Measurements from ENCODE around the gene NEMP2.

Gene NEMP2

DNA sequence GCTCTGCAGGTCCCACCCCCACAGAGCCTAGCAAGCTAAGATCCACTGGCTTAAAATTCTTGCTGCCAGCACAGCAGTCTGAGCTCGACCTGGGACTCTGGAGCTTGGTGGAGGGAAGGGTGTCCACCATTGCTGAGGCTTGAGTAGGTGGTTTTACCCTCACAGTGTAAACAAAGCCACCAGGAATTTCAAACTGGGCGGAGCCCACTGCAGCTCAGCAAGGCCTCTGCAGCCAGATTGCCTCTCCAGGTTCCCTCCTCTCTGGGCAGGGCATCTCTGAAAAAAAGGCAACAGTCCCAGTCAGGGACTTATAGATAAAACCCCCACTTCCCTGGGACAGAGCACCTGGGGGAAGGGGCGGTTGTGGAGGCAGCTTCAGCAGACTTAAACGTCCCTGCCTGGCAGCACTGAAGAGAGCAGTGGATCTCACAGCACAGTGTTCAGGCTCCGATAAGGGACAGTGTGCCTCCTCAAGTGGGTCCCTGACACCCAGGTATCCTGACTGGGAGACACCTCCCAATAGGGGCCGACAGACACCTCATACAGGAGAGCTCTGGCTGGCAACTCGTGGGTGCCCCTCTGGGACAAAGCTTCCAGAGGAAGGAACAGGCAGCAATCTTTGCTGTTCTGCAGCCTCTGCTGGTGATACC, 20.0 kb upstream of the NEMP2 start:
- no peak for DNase-seq (ENCODE audit: low read depth in 2 of 2)

- DNase-seq (ENCODE audit: low read depth in 2 of 2), result no peak
These were observed 18.7 kb upstream of the NEMP2 start for GRCh38 chr2:190553254-190553653.

DNA sequence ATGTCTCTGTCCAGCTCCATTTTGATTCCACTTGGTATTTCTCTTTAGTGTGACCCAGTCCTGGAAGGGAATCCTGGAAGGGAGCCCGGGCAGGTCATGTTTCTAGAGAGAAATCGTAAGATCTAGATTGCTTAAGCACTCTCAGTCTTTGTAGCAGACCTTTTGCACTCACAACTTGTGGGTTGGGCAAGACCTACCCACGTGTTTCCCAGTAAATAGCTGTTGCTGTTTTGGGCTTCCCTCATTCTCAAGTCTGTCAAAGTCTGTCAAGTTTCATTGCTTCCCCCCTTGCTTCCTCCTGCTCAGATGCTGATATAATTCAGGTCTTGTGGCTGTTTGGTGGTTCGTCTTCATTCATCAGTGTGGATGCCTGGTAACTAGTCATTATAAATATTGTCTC, 17.4 kb upstream of the NEMP2 start:
- no peak for DNase-seq (ENCODE audit: low read depth in 2 of 2)

- no peak for DNase-seq (ENCODE audit: low read depth in 2 of 2)
These were observed 15.6 kb upstream of the NEMP2 start for GRCh38 chr2:190550137-190550536.

DNA sequence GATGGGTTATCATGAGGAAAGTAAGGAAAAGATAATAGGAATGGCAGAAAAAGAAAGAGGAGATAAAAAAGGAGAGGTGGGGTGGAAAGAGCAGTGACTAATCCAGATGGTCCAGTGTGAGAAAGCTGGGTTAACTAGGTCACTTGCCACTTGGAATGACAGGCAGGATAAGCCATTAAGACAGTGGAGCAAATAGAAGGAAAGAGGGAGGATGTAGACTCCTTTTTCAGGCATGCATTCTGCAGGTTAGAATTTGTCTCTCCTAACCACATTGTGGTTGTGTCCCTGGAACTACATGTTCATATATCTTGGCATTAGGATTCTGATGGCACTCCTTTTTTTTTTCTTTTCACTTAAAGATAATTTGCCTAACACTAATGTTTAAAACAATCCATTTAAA, 13.4 kb upstream of the NEMP2 start:
- DNase-seq (ENCODE audit: low read depth in 2 of 2), result no peak

DNA sequence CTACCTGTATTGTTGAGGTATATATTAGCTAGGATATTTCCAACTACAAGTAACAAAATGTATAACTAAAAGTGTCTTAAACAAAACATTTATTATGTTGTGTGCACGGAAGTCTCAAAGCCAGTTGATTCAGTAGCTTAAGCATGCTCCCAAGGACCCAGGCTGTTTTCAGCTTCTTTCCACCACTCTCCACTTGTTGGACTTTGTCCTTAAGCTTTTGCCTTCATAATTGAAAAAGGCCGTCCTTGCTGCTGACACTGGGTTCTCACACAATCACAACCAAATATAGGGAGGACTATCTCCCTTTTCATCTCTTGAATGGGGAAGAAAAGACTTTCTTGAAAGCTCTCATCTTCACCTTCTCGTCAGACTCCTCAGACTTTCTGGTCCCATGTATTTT, 12.2 kb upstream of the NEMP2 start:
- no peak for DNase-seq (ENCODE audit: low read depth in 2 of 2)

DNA sequence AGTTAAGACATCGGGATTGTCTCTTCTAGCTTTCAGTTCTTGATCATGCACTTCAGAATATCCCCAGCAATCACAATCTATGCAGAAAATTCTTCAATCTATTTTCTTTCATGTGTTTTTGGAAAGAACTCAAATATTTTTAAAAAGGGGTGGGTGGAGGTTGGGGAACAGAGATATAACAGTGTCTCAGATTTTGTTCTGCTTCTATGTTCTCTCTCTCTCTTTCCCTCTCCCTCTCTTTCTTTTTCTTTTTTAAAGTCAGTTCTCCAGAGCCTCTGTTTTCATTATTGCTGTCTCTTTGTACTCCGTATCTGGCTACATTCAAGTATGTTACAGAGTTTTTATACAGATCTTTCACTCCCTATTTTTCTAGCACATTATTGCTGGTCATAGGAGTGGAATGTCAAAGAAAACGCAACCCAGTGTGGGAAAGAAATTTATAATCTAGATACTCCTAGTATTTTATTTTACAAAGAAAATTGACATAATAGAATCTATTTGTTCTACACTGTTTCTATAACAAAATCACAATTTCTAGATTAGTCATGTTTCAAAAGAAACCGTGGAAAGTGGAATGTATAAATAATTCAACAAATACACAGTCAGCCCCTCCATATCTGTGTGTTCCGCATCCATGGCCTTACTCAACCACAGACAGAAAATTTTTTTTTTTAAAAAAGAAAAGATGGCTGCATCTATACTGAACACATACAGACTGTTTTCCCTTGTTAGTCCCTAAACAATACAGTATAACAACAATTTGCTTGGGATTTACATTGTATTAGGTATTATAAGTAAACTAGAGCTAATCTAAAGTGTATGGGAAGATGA, 11.2 kb upstream of the NEMP2 start:
- no peak for DNase-seq (ENCODE audit: low read depth in 2 of 2)

- no peak for DNase-seq (ENCODE audit: low read depth in 2 of 2)
These were observed 10.6 kb upstream of the NEMP2 start for GRCh38 chr2:190545093-190545492.

GRCh38 chr2:190540048-190540447, 5.5 kb upstream of the NEMP2 start:
- no peak for DNase-seq (ENCODE audit: low read depth in 2 of 2)

DNA sequence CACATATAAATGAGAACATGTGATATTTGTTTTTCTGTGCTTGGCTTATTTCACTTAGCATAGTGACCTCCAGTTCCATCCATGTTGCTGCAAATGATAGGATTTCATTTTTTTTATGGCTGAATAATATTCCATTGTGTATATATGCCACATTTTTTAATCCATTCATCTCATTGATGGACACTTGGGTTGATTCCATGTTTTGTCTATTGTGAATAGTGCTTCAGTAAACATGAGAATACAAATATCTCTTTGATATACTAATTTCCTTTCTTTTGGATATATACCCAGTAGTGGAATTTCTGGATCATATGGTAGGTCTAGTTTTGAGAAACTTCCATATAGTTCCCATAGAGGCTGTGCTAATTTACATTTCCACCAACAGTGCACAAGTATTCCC, 3.7 kb upstream of the NEMP2 start:
- DNase-seq (ENCODE audit: low read depth in 2 of 2), result no peak

DNA sequence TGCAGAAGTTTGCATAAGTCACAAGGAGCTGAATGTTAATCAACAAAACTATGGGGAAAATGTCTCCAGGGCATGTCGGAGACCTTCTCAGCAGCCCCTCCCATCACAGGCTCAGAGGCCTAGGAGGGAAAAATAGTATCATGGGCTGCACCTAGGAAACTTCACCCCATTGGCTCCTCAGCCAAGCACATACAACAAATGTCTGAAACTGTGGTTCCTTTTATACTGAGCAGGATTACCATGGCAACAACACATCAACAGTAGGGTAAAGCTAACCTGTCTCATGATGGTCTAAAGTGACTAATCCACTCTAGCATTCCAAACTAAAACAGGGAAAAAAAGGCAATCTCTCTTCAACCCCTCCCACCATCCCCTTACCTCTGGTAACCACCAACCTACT, 3.2 kb upstream of the NEMP2 start:
- DNase-seq (ENCODE audit: low read depth in 2 of 2), result no peak

GRCh38 chr2:190535586-190535985, 1.1 kb upstream of the NEMP2 start:
- no peak for DNase-seq (ENCODE audit: low read depth in 2 of 2)

DNA sequence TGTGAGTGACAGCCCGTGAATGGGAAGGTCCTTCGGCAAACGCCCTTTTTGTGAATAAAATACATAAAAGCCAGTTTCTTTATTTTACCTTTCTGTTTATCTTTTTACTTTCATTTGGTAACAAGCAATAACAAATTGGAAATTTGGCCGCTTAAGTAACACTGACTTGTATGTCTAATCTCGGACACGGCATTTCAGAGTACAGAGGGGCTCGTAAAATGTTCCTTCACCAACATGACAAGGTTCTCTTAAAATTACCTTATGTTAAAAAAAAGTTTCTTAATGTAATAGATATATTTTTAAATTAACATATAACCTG, 558 bp upstream of the NEMP2 start:
- DNase-seq (ENCODE audit: low read depth in 2 of 2), result no peak

DNA sequence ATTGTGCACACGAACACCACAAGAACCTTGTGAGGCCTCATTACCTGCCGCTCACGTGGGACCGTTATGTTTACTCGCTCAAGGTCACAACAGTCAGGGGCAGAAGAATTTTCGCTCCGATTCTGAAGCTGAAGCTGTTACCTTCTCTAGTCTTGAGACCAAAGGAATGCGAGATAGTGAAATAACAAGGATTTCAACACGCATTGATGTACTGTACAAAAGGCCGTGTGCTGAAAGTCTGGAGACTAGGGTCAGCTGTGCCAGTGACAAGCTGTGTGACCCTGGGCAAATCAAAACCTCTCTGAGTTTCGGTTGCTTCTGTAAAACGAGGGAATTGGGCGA, 583 bp downstream of the NEMP2 start:
- peak in 1 of 2 donors; percentile 40 for DNase-seq (ENCODE audit: low read depth in 2 of 2)

- no peak for DNase-seq (ENCODE audit: low read depth in 2 of 2)
These were observed 1.2 kb downstream of the NEMP2 start for GRCh38 chr2:190533175-190533967.

DNA sequence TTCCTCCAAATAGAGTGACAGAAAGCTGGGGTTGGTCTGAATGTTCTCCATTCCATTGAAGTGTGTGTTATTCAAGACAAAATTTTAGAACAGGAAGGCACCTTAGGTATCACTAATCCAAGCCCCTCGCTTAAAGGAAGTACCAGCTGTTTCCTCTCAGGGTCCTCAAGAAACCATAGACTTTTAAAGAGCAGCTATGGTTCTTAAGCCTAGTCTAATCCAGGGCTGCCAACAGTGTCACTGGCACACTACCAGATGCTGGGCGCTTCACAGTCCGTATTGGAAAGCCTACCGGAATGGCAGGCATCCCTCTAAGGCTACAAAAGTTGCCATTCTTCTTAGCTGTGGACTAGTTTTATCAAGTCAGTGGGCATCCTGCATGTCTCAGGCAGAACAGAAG, 1.9 kb downstream of the NEMP2 start:
- no peak for DNase-seq (ENCODE audit: low read depth in 2 of 2)

- no peak for DNase-seq (ENCODE audit: low read depth in 2 of 2)
These were observed 4.1 kb downstream of the NEMP2 start for GRCh38 chr2:190530248-190530900.

DNA sequence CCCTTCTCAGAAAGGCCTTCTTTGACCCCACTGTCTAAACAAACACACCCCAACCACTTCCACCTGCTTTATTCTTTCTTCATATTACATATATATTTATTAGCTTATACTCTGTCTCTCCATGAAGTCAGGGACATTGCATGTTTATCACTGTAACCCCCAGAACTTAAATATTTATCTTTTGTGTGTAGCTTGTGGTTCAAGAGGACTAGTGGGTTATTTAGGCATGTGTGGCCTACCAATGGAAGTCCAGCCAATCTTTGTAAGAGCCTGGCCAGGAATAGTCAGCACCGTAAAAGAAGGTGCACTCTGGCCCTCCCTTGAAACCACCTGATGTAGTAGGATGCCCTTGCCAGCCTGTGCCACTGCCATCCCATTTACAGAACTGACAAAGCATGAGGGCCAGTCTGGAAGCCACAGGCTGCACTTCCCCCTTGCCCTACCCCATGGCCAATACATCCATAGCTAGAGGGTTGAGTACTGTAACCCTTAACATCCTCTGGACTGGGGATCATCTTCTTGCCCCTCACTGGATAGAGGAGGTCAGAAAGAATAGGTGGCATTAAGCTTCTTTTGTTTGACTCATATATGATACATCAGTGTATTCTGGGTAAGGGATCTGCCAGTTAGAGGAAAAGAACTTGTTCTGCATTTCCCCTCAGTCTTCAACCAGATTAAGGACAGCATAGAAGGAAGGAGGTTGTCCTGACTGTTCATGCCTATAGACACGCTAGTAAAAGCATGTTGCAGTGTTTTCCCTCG, 4.9 kb downstream of the NEMP2 start:
- no peak for DNase-seq (ENCODE audit: low read depth in 2 of 2)

DNA sequence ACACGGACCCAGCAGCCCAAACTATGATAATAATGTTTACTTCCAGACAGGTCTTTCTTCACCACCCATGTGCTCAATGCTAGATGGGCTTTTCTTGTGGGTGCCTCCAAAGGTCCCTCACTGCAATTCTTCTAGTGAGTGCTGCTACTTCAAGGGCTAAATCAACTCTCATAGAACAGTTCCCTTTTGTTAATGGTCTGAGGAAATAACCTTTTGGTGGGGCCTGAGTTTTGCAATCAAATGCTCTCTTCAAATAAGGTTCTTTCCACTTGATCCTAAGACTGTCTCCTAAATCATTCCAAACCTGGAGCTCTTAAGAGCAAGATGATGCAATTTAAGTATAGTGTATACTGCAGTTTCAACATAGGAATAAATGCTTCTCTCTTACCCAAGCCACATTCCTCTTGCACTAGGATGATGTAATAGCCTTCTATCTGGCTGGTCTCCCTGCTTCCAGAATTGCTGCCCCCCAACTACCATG, 6.0 kb downstream of the NEMP2 start:
- no peak for DNase-seq (ENCODE audit: low read depth in 2 of 2)

DNA sequence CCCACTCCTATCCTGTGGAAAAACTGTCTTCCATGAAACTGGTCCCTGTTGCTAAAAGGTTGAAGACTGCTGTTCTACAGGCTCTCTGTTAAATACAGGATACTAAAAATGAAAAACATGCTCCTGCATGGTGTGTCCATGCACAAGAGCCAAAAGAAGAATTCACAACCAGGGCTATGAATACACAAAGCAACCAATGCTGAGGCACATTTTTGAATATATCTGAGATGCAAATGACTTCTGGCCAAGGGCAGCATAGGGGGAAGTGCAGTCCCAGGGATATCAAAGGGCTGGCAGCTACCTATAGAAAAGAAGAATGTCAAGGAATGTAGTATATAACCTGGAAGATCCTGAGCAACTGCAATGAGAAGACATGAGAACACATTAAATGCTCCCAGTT, 6.6 kb downstream of the NEMP2 start:
- no peak for DNase-seq (ENCODE audit: low read depth in 2 of 2)

GRCh38 chr2:190527214-190527613, 7.3 kb downstream of the NEMP2 start:
- DNase-seq (ENCODE audit: low read depth in 2 of 2), result no peak
